ENCODE data around the gene CTIF.

Gene CTIF

DNA sequence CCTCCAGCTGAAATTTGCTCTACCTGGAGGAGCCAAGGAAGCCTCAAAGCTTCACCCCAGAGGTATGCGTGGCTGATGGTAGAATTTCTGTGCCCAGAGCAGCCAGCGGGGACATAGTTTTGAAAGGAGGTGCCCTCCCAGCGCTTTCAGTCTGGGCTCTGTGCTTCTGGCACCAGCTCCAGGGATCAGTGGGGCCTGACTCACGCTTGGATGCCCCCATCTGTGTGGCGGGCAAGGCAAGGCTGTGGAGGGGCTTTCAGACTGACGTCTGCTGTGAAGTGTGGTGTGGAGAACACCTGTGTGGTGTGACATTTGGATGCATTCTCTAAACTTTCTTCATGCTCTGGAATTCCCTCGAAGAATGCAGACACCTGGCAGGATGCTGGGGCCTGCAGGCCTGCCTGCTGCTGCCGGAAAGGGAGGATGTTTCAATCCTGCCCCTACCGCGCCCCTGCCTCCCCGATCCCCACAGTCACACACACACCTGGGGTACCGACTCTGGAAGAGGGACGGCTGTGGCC, 84.1 kb downstream of the CTIF start:
- Histone ChIP-seq H3K36me3 (replicated peaks; ENCODE audit: insufficient read depth, low read length) (no peaks in the 10 kb centered on the region), H2AFZ (ENCODE audit: low read length) (no peak overlapping the region), H4K20me1 (ENCODE audit: insufficient read depth, low read length) (no peaks in the 10 kb centered on the region), H3K27ac (ENCODE audit: low read length) (no peak overlapping the region), H3K9me3 (replicated peaks; ENCODE audit: insufficient read depth, low read length) (no peaks in the 10 kb centered on the region), H3K4me3 (ENCODE audit: low read length) (no peak overlapping the region), H3K9ac (ENCODE audit: low read length) (no peak overlapping the region), H3K4me2 (ENCODE audit: low read depth, low read length) (no peak overlapping the region), H3K27me3 (replicated peaks; ENCODE audit: insufficient read depth, low read length) (no peaks in the 10 kb centered on the region), H3K4me1 (ENCODE audit: low read length) (no peaks in the 10 kb centered on the region), H3K79me2 (ENCODE audit: low read length) (no peaks in the 10 kb centered on the region), H3F3A (ENCODE audit: insufficient read depth, low read length) (no peaks in the 10 kb centered on the region), H3K9me2 (replicated peaks; ENCODE audit: insufficient read depth, low read length) (no peaks in the 10 kb centered on the region)
- no peak for DNase-seq
- no peak for TF ChIP-seq EZH2 (optimal IDR thresholded peaks at IDR 0.05; ENCODE audit: low read depth, low read length)
- no peak for TF ChIP-seq EZH2phosphoT487 (IDR thresholded peaks at IDR 0.05; ENCODE audit: low read length)
- TF ChIP-seq, protein P1, sequence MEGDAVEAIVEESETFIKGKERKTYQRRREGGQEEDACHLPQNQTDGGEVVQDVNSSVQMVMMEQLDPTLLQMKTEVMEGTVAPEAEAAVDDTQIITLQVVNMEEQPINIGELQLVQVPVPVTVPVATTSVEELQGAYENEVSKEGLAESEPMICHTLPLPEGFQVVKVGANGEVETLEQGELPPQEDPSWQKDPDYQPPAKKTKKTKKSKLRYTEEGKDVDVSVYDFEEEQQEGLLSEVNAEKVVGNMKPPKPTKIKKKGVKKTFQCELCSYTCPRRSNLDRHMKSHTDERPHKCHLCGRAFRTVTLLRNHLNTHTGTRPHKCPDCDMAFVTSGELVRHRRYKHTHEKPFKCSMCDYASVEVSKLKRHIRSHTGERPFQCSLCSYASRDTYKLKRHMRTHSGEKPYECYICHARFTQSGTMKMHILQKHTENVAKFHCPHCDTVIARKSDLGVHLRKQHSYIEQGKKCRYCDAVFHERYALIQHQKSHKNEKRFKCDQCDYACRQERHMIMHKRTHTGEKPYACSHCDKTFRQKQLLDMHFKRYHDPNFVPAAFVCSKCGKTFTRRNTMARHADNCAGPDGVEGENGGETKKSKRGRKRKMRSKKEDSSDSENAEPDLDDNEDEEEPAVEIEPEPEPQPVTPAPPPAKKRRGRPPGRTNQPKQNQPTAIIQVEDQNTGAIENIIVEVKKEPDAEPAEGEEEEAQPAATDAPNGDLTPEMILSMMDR (IDR thresholded peaks at IDR 0.05; ENCODE audit: low read length) = no peak

DNA sequence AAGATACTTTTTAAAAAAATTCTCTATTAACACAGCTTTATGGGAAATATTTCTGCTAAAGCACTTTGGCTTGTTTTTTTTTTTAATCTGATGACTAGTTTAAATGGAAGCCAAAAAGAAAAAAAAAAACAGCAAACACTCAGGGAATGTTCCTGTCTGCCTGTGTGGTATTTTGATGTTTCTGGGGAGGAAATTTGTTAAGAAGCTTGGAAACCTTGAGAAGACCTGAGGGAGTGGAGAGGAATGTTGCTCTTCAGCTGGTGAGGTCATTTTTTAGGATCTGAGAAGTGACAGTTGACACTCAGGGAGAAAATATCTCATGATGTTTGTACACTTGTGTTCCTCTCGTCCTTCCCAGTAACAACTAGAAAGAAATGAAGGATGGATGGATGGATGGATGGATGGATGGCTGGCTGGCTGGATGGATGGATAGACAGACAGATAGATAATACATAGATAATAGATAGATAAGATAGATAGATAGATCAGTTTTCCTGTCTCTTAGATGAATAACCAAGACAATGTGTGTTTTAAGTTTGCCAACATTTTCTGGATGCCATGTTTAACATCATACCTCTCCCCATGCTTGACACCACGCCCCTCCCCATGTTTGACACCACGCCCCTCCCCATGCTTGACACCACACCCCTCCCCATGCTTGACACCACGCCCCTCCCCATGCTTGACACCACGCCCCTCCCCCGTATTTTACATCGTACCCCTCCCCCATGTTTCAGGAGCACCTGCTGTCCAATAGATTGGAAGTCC, 84.8 kb downstream of the CTIF start:
- Histone ChIP-seq H4K20me1 (ENCODE audit: insufficient read depth, low read length) (no peaks in the 10 kb centered on the region), H3K9ac (ENCODE audit: low read length) (no peak overlapping the region), H3K4me1 (ENCODE audit: low read length) (no peaks in the 10 kb centered on the region), H3F3A (ENCODE audit: insufficient read depth, low read length) (no peaks in the 10 kb centered on the region), H3K27me3 (replicated peaks; ENCODE audit: insufficient read depth, low read length) (no peaks in the 10 kb centered on the region), H3K9me3 (replicated peaks; ENCODE audit: insufficient read depth, low read length) (no peaks in the 10 kb centered on the region), H3K36me3 (replicated peaks; ENCODE audit: insufficient read depth, low read length) (no peaks in the 10 kb centered on the region), H3K9me2 (replicated peaks; ENCODE audit: insufficient read depth, low read length) (no peaks in the 10 kb centered on the region), H3K79me2 (ENCODE audit: low read length) (no peaks in the 10 kb centered on the region), H3K27ac (ENCODE audit: low read length) (no peak overlapping the region), H2AFZ (ENCODE audit: low read length) (no peak overlapping the region), H3K4me3 (ENCODE audit: low read length) (no peak overlapping the region), H3K4me2 (ENCODE audit: low read depth, low read length) (no peak overlapping the region)
- TF ChIP-seq, protein P1 (IDR thresholded peaks at IDR 0.05; ENCODE audit: low read length) = no peak
- no peak for TF ChIP-seq EZH2 (optimal IDR thresholded peaks at IDR 0.05; ENCODE audit: low read depth, low read length)
- TF ChIP-seq EZH2phosphoT487 (IDR thresholded peaks at IDR 0.05; ENCODE audit: low read length) = no peak
- no peak for DNase-seq

DNA sequence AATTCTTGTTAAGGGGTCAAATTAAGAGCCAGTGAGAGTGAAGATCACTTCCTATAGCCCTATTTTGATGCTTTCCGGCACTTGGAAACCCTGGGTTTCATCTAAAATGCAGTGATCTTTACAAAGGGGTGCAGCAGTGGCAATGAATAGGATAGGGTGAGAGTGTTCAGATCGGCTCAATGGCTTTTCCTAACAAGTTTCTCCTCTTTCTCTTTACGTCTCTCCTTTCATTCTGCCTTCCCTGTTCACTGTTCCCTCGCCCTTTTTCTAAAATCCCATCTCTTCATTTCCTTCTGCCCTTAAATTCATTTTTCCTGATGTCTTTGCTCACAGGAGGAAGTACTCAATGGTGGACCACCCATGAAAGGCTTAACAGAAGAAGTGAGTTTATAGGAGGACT, 86.0 kb downstream of the CTIF start:
- Histone ChIP-seq H4K20me1 (ENCODE audit: insufficient read depth, low read length) (no peaks in the 10 kb centered on the region), H3K9me2 (replicated peaks; ENCODE audit: insufficient read depth, low read length) (no peaks in the 10 kb centered on the region), H3K36me3 (replicated peaks; ENCODE audit: insufficient read depth, low read length) (no peaks in the 10 kb centered on the region), H3K4me2 (ENCODE audit: low read depth, low read length) (no peak overlapping the region), H2AFZ (ENCODE audit: low read length) (no peak overlapping the region), H3F3A (ENCODE audit: insufficient read depth, low read length) (no peaks in the 10 kb centered on the region), H3K4me1 (ENCODE audit: low read length) (no peaks in the 10 kb centered on the region), H3K79me2 (ENCODE audit: low read length) (no peaks in the 10 kb centered on the region), H3K27ac (ENCODE audit: low read length) (no peak overlapping the region), H3K27me3 (replicated peaks; ENCODE audit: insufficient read depth, low read length) (no peaks in the 10 kb centered on the region), H3K9me3 (replicated peaks; ENCODE audit: insufficient read depth, low read length) (no peaks in the 10 kb centered on the region), H3K9ac (ENCODE audit: low read length) (no peak overlapping the region), H3K4me3 (ENCODE audit: low read length) (no peak overlapping the region)
- TF ChIP-seq EZH2phosphoT487 (IDR thresholded peaks at IDR 0.05; ENCODE audit: low read length) = no peak
- TF ChIP-seq, protein P1 (IDR thresholded peaks at IDR 0.05; ENCODE audit: low read length) = no peak
- TF ChIP-seq EZH2 (optimal IDR thresholded peaks at IDR 0.05; ENCODE audit: low read depth, low read length) = no peak
- DNase-seq = no peak

All from MM.1S (cell line).